PC-3 (cell line): Measurements from ENCODE around the gene PRICKLE3. TPM values are rescaled to one million over a fixed set of nuclear protein-coding genes. Genes with fewer than 3 reads are reported as not detected.

Source experiments
- ATAC-seq: fragments of 200-7000 bp; cut with Tn5 transposase; 2 replicates; pipeline ENCODE4 v1.9.1; 2020; ENCODE audit warnings: mild to moderate bottlenecking, moderate library complexity
- BruUV-seq: library from RNA; stranded (reverse); fragments of 400-500 nt; replicated peaks from 2 replicates; lab custom pipeline; 2021; lab: Mats Ljungman, UMichigan
- CTCF ChIA-PET: fragments of 300-600 bp; sonication (Branson Sonifier 250); formaldehyde crosslinking; loops from one replicate; lab custom pipeline; 2022; ENCODE audit warnings: antibody characterized with exemption; lab: Charles Lee
- POLR2A ChIA-PET: fragments of 300-600 bp; sonication (Branson Sonifier 250); formaldehyde crosslinking; loops from one replicate; lab custom pipeline; 2022; ENCODE audit warnings: antibody characterized with exemption; ENCODE audit not compliant: unreplicated experiment; lab: Charles Lee
- DNase-seq: peaks from one replicate; pipeline ENCODE4 v3.0.0-alpha.2; 2015
- H2AFZ ChIP-seq: fragments of 300-600 bp; sonication (generic); 2 replicates; pipeline ENCODE4 v1.6.0; 2016; ENCODE audit warnings: antibody characterized with exemption, low read length
- H3F3A ChIP-seq: fragments of 300-600 bp; sonication (generic); one replicate; pipeline ENCODE4 v1.6.0; 2017; ENCODE audit warnings: antibody characterized with exemption, low read length, control low read depth, mild to moderate bottlenecking; ENCODE audit not compliant: unreplicated experiment
- H3K27ac ChIP-seq: fragments of 300-600 bp; sonication (generic); 2 replicates; pipeline ENCODE4 v1.5.1; 2016; ENCODE audit warnings: mild to moderate bottlenecking, low read length
- H3K27me3 ChIP-seq: fragments of 300-600 bp; sonication (generic); 2 replicates; pipeline ENCODE4 v1.6.1; 2016; ENCODE audit warnings: low read length, mixed read lengths
- H3K36me3 ChIP-seq: fragments of 300-600 bp; sonication (generic); 2 replicates; pipeline ENCODE4 v1.6.1; 2016; ENCODE audit warnings: low read depth, mixed run types, low read length, mixed read lengths
- H3K4me1 ChIP-seq: fragments of 300-600 bp; sonication (generic); 2 replicates; pipeline ENCODE4 v1.5.1; 2016; ENCODE audit warnings: low read length; ENCODE audit not compliant: insufficient read depth
- H3K4me2 ChIP-seq: fragments of 300-600 bp; sonication (generic); 2 replicates; pipeline ENCODE4 v1.6.0; 2016; ENCODE audit warnings: low read length
- H3K4me3 ChIP-seq: fragments of 300-600 bp; sonication (generic); 2 replicates; pipeline ENCODE4 v1.5.1; 2016; ENCODE audit warnings: mild to moderate bottlenecking, low read length, mixed read lengths
- H3K79me2 ChIP-seq: fragments of 300-600 bp; sonication (generic); 2 replicates; pipeline ENCODE4 v1.6.1; 2017; ENCODE audit warnings: low read length, mixed read lengths
- H3K9ac ChIP-seq: fragments of 300-600 bp; sonication (generic); 2 replicates; pipeline ENCODE4 v1.6.0; 2016; ENCODE audit warnings: mild to moderate bottlenecking, low read length
- H3K9me2 ChIP-seq: fragments of 300-600 bp; sonication (generic); replicated peaks from 2 replicates; pipeline ENCODE4 v1.6.1; 2016; ENCODE audit warnings: mixed run types, low read length, mixed read lengths
- H3K9me3 ChIP-seq: fragments of 300-600 bp; sonication (generic); 2 replicates; pipeline ENCODE4 v1.6.1; 2016; ENCODE audit warnings: low read length, mixed read lengths
- H4K20me1 ChIP-seq: fragments of 300-600 bp; sonication (generic); 2 replicates; pipeline ENCODE4 v1.6.1; 2016; ENCODE audit warnings: low read length, mixed read lengths
- CTCF ChIP-seq: fragments of 300-600 bp; sonication (generic); conservative IDR thresholded peaks from 2 replicates; pipeline ENCODE4 v1.5.1; 2017; ENCODE audit warnings: antibody characterized with exemption, low read depth, mild to moderate bottlenecking, low read length
- EZH2 ChIP-seq: fragments of 300-600 bp; sonication (generic); IDR thresholded peaks from one replicate; pipeline ENCODE4 v1.6.1; 2017; ENCODE audit warnings: antibody characterized with exemption, mild to moderate bottlenecking, low read length; ENCODE audit not compliant: unreplicated experiment
- EZH2phosphoT487 ChIP-seq: fragments of 300-600 bp; sonication (generic); IDR thresholded peaks from 2 replicates; pipeline ENCODE4 v1.6.1; 2018; ENCODE audit warnings: mild to moderate bottlenecking, antibody characterized with exemption, low read length, borderline replicate concordance
- intact Hi-C: fragments of 100-400 bp; cut with micrococcal nuclease; formaldehyde crosslinking; loops from 2 replicates; pipeline ENCODE4 v1.9.0; 2023
- total RNA-seq: library from RNA; depleted of rRNA; stranded (reverse); fragments of >200 nt; gene quantifications from 2 replicates; pipeline ENCODE4 v1.2.3, GENCODE V29; 2014

The PRICKLE3 gene
- total RNA-seq, 1 experiment from 2014 or later, result 16.5 TPM

- no peaks in the 10 kb centered on the region for H3K9me2 ChIP-seq
- no peaks in the 10 kb centered on the region for H3F3A ChIP-seq
- POLR2A ChIA-PET, result no interaction called here
- no peaks in the 10 kb centered on the region for H3K4me1 ChIP-seq
- DNase-seq (no peak), ATAC-seq (no peak)
- no peaks in the 10 kb centered on the region for H3K9me3 ChIP-seq
- TF ChIP-seq EZH2phosphoT487, result no peak
- TF ChIP-seq CTCF, result no peak
- no peak for TF ChIP-seq EZH2
- CTCF ChIA-PET, result no interaction called here
- no peak overlapping the region for H2AFZ ChIP-seq
- BruUV-seq, result no TSS peak
- intact Hi-C loops, result no loop called here
- no peaks in the 10 kb centered on the region for H3K36me3 ChIP-seq
- H3K9ac ChIP-seq, result no peak overlapping the region
- H4K20me1 ChIP-seq, result no peaks in the 10 kb centered on the region
- H3K27ac ChIP-seq, result no peak overlapping the region
- no peaks in the 10 kb centered on the region for H3K27me3 ChIP-seq
- no peak overlapping the region for H3K4me3 ChIP-seq
- H3K79me2 ChIP-seq, result no peaks in the 10 kb centered on the region
- H3K4me2 ChIP-seq, result no peak overlapping the region
Observed at GRCh38 chrX:49212861-49213260, 26.7 kb upstream of the PRICKLE3 start.

- H3K9ac ChIP-seq, result no peak overlapping the region
- no peaks in the 10 kb centered on the region for H3K4me1 ChIP-seq
- no peak overlapping the region for H3K4me3 ChIP-seq
- H3K9me2 ChIP-seq, result no peaks in the 10 kb centered on the region
- no peaks in the 10 kb centered on the region for H3K36me3 ChIP-seq
- no peak overlapping the region for H3K27ac ChIP-seq
- intact Hi-C loops, result no loop called here
- no peaks in the 10 kb centered on the region for H4K20me1 ChIP-seq
- H3K79me2 ChIP-seq, result no peaks in the 10 kb centered on the region
- H3K27me3 ChIP-seq, result no peaks in the 10 kb centered on the region
- POLR2A ChIA-PET, result no interaction called here
- no peak overlapping the region for H2AFZ ChIP-seq
- H3K9me3 ChIP-seq, result no peaks in the 10 kb centered on the region
- no peak overlapping the region for H3K4me2 ChIP-seq
- TF ChIP-seq CTCF, result no peak
- TF ChIP-seq EZH2phosphoT487, result no peak
- no peak for TF ChIP-seq EZH2
- CTCF ChIA-PET, result no interaction called here
- DNase-seq (no peak), ATAC-seq (no peak)
- BruUV-seq, result no TSS peak
- H3F3A ChIP-seq, result no peaks in the 10 kb centered on the region
Observed at GRCh38 chrX:49212209-49212608, 26.0 kb upstream of the PRICKLE3 start.

- Histone ChIP-seq H3K4me3 (no peak overlapping the region), H4K20me1 (no peaks in the 10 kb centered on the region), H3K9me2 (no peaks in the 10 kb centered on the region), H3K4me1 (no peaks in the 10 kb centered on the region), H3K9ac (no peak overlapping the region), H3K36me3 (no peaks in the 10 kb centered on the region), H3K79me2 (no peaks in the 10 kb centered on the region), H2AFZ (no peak overlapping the region), H3K4me2 (no peak overlapping the region), H3K27ac (no peak overlapping the region), H3K27me3 (no peaks in the 10 kb centered on the region), H3K9me3 (no peaks in the 10 kb centered on the region), H3F3A (no peaks in the 10 kb centered on the region)
- ChIA-PET CTCF (no interaction called here), POLR2A (no interaction called here)
- intact Hi-C loops, result no loop called here
- no peak for DNase-seq
- TF ChIP-seq EZH2phosphoT487 (no peak), CTCF (no peak), EZH2 (no peak)
- no TSS peak for BruUV-seq
- ATAC-seq, result no peak
Observed at GRCh38 chrX:49211074-49211473, 24.9 kb upstream of the PRICKLE3 start.
